Common myeloid progenitor, CD34-positive (primary cell): ENCODE results near the gene UMODL1.

Source experiments
- CTCF ChIA-PET: fragments of 350-600 bp; sonication (Branson Sonifier 250); formaldehyde crosslinking; loops from one replicate; lab custom pipeline; 2021; ENCODE audit warnings: antibody characterized with exemption; lab: Charles Lee
- POLR2A ChIA-PET: fragments of 350-600 bp; sonication (Branson Sonifier 250); formaldehyde crosslinking; loops from one replicate; lab custom pipeline; 2021; ENCODE audit warnings: antibody characterized with exemption; lab: Charles Lee
- DNase-seq, 3 donors: peaks; one replicate each; pipeline versions ENCODE4 v3.0.0 to v3.0.0-alpha.2; 2013
- H3K27ac ChIP-seq, 2 experiments: 1 replicate in 1 of 2; 2 replicates in 1 of 2; pipeline ENCODE4 v1.7.0; 2013; ENCODE audit warnings: inconsistent platforms in 2 of 2, low read length in 2 of 2, mild to moderate bottlenecking in 2 of 2, low read depth in 1 of 2, moderate library complexity in 1 of 2; ENCODE audit not compliant: severe bottlenecking in 2 of 2, insufficient read depth in 1 of 2, poor library complexity in 1 of 2
- H3K27me3 ChIP-seq, 5 experiments: replicated peaks in 2 of 5; 1 replicate in 3 of 5; 2 replicates in 2 of 5; pipeline versions ENCODE4 v1.6.1 to v1.7.0; 2013; ENCODE audit warnings: low read length in 4 of 5, mild to moderate bottlenecking in 2 of 5, moderate library complexity in 2 of 5, inconsistent platforms in 1 of 5; ENCODE audit not compliant: insufficient read depth in 5 of 5, control insufficient read depth in 4 of 5
- H3K36me3 ChIP-seq, 4 experiments: 1 replicate in 2 of 4; 2 replicates in 2 of 4; pipeline versions ENCODE4 v1.6.1 to v1.7.0; 2013; ENCODE audit warnings: low read length in 3 of 4, control low read depth in 1 of 4, mild to moderate bottlenecking in 1 of 4; ENCODE audit not compliant: control insufficient read depth in 4 of 4, insufficient read depth in 4 of 4
- H3K4me1 ChIP-seq, 4 experiments: 1 replicate in 3 of 4; 2 replicates in 1 of 4; pipeline versions ENCODE4 v1.6.1 to v1.7.1; 2013; ENCODE audit warnings: low read length in 3 of 4, mild to moderate bottlenecking in 3 of 4, control low read depth in 1 of 4, inconsistent platforms in 1 of 4, moderate library complexity in 1 of 4; ENCODE audit not compliant: control insufficient read depth in 4 of 4, insufficient read depth in 4 of 4; ENCODE audit errors: control extremely low read depth in 1 of 4
- H3K4me3 ChIP-seq, 7 experiments: 1 replicate in 4 of 7; 2 replicates in 3 of 7; pipeline versions ENCODE4 v1.5.1 to v1.7.0; 2013; ENCODE audit warnings: mild to moderate bottlenecking in 7 of 7, low read length in 6 of 7, moderate library complexity in 6 of 7, inconsistent platforms in 2 of 7, low read depth in 2 of 7, control low read depth in 1 of 7; ENCODE audit not compliant: insufficient read depth in 4 of 7, control insufficient read depth in 1 of 7; ENCODE audit errors: extremely low read depth in 1 of 7
- H3K9me3 ChIP-seq, 5 experiments: 1 replicate in 4 of 5; 2 replicates in 1 of 5; pipeline versions ENCODE4 v1.6.1 to v1.7.1; 2013; ENCODE audit warnings: low read length in 4 of 5, mild to moderate bottlenecking in 2 of 5, inconsistent platforms in 1 of 5, low read depth in 1 of 5, moderate library complexity in 1 of 5; ENCODE audit not compliant: control insufficient read depth in 4 of 5, insufficient read depth in 2 of 5; ENCODE audit errors: control extremely low read depth in 1 of 5
- WGBS: methylation state at CpG from one replicate; pipeline ENCODE4 v1.1.5; 2013; ENCODE audit not compliant: insufficient coverage; 5-methylcytosine and 5-hydroxymethylcytosine counted together

Gene UMODL1

DNA sequence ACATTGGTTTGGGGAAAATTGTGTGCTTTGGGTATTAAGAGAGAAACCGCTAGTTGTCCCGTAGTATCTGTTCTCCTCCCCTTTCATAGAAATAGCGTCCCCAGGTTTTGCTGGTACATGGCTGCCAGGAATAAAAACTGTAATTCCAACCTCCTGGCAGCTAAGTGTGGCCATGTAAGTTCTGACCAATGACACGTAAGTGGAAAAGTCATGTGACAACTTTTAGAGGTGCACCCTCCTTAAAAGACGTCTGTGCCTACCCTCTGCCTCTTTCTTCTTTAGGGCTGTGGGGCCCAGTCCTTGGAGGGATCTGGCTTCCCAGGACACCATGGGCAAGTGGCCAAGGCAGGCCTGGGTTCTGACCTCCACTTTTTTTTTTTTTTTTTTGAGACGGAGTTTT, 59.3 kb downstream of the UMODL1 start:
- H3K4me1 ChIP-seq = peaks cover 8 to 35% (median 27%) of the 10 kb centered on the region in 4 experiments
- H3K9me3 ChIP-seq = no peaks in the 10 kb centered on the region
- ChIA-PET CTCF (interaction anchor here (0.9 to 1.7 kb wide), 4 partner anchors 10 to 34 kb away, joined by 3 to 4 read pairs (median 4); no protein-coding TSS in a partner anchor), POLR2A (interaction anchor here (0.6 kb wide), 2 partner anchors 119 to 729 kb away, joined by 3 to 4 read pairs; no protein-coding TSS in a partner anchor)
- 100% methylated on average over 4 of the region's 6 CpGs for WGBS
- DNase-seq = no peak
- no peaks in the 10 kb centered on the region for H3K36me3 ChIP-seq
- H3K27me3 ChIP-seq = no peaks in the 10 kb centered on the region
- H3K27ac ChIP-seq = no peak overlapping the region
- no peak overlapping the region for H3K4me3 ChIP-seq

DNA sequence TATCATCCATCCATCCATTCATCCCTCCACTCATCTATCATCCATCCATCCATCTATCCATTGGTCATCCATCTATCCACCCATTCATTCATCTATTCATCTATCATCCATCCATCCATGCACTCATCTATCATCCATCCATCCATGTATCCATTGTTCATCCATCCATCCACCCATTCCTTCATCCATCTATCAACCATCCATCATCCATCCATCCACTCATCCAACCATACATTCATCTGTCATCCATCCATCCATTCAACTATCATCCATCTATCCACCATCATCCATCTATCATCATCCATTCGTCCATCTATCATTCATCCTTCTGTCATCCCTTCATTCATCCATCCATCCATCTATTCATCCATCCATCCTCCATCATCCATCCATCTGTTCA, 61.1 kb downstream of the UMODL1 start:
- POLR2A ChIA-PET = no interaction called here
- H3K27ac ChIP-seq = no peak overlapping the region
- WGBS = 35% methylated on average over 1 of the region's 1 CpG
- H3K4me1 ChIP-seq = peaks cover 4 to 22% (median 12%) of the 10 kb centered on the region in 4 experiments
- H3K36me3 ChIP-seq = no peaks in the 10 kb centered on the region
- no peaks in the 10 kb centered on the region for H3K9me3 ChIP-seq
- no peak for DNase-seq
- CTCF ChIA-PET = no interaction called here
- no peaks in the 10 kb centered on the region for H3K27me3 ChIP-seq
- H3K4me3 ChIP-seq = no peak overlapping the region

DNA sequence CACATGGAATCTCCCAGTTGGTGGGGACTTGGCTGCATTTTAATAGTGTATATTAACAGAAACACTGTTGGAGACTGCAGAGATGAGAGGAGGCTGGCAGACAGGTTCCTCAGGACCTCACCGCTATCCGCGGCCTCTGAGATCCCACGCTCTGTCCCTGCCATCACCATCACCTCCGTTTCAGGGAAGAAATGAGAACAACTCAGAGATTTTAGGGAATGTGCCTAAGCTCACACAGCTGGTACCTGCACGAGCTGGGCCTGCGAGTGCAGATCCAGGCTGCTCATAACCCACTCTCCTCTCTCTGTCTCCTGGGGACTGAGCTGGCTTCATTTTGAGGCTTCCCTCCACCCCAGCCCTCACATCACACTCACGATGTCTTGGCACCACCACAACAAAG, 62.0 kb downstream of the UMODL1 start:
- Histone ChIP-seq H3K9me3 (no peaks in the 10 kb centered on the region), H3K4me3 (no peak overlapping the region), H3K27ac (no peak overlapping the region), H3K36me3 (no peaks in the 10 kb centered on the region), H3K4me1 (peaks cover 4 to 18% (median 11%) of the 10 kb centered on the region in 4 experiments), H3K27me3 (no peaks in the 10 kb centered on the region)
- ChIA-PET POLR2A (interaction anchor here (0.7 kb wide), 1 partner anchor 81 kb away, joined by 3 read pairs; no protein-coding TSS in a partner anchor), CTCF (interaction anchor here (1.3 kb wide), 1 partner anchor 12 kb away, joined by 5 read pairs; no protein-coding TSS in a partner anchor)
- no peak for DNase-seq
- WGBS = 98% methylated on average over 6 of the region's 8 CpGs

DNA sequence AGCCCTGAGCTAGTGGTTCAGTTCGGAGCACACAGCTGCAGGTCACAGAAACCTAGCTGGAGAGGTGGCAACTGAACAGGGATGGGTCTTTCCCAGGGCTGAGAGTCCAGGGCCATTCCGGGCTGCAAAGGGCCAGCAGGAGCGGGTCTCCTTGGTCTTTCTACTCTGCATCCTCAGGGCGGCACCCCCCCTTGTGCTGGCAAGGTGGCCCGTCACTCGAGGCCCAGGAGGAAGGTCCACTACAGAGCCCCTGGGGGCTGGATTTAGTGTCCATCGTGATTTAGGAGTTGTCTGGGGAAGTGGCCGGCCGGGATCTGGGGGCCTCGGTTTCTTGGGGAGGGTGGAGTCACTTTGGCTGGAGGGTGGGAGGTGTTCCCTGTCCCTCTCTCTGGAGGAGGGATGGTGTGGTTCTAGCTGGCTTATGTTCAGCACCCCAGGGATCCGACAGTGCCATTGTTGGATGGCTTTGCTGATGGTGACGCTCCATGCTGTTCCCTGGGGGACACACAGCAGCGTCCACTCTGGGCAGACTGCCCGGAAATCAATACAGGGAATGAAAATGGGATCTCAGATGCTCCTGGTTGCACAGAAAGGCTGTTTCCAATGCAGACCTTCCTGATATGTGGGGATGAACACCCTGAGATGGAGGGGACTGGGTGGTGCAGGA, 64.4 kb downstream of the UMODL1 start:
- WGBS = 97% methylated on average over 14 of the region's 14 CpGs
- Histone ChIP-seq H3K27me3 (no peaks in the 10 kb centered on the region), H3K4me1 (peaks cover 0 to 8% (median 3%) of the 10 kb centered on the region in 4 experiments), H3K27ac (no peak overlapping the region), H3K9me3 (no peaks in the 10 kb centered on the region), H3K4me3 (no peak overlapping the region), H3K36me3 (no peaks in the 10 kb centered on the region)
- POLR2A ChIA-PET = no interaction called here
- no peak for DNase-seq
- CTCF ChIA-PET = interaction anchor here (1.0 to 1.6 kb wide), 2 partner anchors 17 to 22 kb away, joined by 3 to 8 read pairs; no protein-coding TSS in a partner anchor

DNA sequence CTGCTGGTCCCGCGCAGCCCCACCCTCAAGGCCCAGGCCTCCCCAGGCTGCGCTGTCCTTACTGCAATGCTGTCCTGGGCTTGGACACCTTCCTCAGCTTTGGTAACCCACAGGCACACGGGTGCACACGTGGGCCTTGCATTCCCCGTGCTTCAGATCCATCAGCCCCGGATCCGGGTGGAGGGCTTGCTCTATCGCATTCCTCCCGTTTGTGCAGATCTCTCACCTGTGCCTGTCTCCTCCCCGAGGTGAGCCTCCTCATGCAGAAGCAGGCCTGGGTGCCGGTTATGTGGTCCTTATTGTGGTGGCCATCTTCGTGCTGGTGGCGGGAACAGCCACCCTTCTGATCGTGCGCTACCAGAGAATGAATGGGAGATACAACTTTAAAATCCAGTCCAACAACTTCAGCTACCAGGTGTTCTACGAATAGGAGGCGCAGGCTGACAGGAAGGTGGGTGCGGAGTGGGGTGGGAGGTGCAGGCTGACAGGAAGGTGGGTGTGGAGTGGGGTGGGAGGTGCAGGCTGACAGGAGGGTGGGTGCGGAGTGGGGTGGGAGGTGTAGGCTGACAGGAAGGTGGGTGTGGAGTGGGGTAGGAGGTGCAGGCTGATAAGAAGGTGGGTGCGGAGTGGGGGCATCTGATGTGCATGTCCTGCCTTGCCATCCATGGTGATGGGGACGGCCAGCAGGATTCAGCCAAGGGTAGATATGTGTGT, 66.2 kb downstream of the UMODL1 start:
- no peak overlapping the region for H3K27ac ChIP-seq
- POLR2A ChIA-PET = interaction anchor here (0.6 kb wide), 1 partner anchor 18 kb away, joined by 3 read pairs; no protein-coding TSS in a partner anchor
- no peaks in the 10 kb centered on the region for H3K36me3 ChIP-seq
- CTCF ChIA-PET = no interaction called here
- H3K27me3 ChIP-seq = no peaks in the 10 kb centered on the region
- DNase-seq = no peak
- no peak overlapping the region for H3K4me3 ChIP-seq
- peaks cover 0 to 9% (median 4%) of the 10 kb centered on the region in 4 experiments for H3K4me1 ChIP-seq
- WGBS = 90% methylated on average over 15 of the region's 22 CpGs
- no peaks in the 10 kb centered on the region for H3K9me3 ChIP-seq

DNA sequence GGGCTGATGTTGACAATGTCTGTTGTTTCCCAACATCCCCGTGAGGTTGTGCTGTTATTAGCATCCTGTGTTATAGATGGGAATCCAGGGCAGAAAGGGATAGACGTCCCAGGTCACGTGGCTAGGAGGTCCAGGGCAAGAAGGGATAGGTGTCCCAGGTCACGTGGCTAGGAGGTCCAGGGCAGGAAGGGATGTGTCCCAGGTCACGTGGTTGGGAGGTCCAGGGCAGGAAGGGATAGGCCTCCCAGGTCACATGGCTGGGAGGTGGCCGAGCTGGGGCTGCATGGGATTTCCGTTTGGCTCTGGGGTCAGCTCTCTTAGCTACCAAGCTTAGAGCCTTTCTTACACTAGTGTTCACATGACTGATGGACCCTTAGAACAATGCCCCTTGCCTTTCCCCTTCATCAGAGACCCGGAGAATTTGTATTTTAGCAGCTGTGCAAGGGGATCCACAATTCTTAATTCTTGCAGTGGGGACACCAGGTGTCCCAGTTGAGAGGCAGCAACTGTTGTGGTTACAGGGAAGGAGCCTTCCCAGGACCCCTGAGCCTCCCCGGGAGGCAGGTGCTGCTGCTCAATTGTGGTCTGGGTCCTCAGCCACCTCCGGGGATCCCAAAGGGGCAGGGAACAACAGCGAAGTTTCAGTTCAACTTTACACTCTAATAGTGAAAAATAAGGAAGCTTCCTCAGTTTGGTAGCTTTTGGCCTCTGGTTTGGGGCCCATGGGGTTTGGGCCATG, 69.2 kb downstream of the UMODL1 start:
- CTCF ChIA-PET = interaction anchor here (0.9 to 2.0 kb wide), 4 partner anchors 11 to 262 kb away, joined by 3 to 9 read pairs (median 4); no protein-coding TSS in a partner anchor

More for the DNA sequence above, 69.2 kb downstream of the UMODL1 start:
- 87% methylated on average over 8 of the region's 11 CpGs for WGBS
- Histone ChIP-seq H3K9me3 (no peaks in the 10 kb centered on the region), H3K4me3 (no peak overlapping the region), H3K27ac (no peak overlapping the region), H3K4me1 (peaks cover 0 to 15% (median 6%) of the 10 kb centered on the region in 4 experiments), H3K36me3 (no peaks in the 10 kb centered on the region), H3K27me3 (no peaks in the 10 kb centered on the region)
- POLR2A ChIA-PET = no interaction called here
- DNase-seq = no peak
